GM18505 (cell line): ENCODE measurements around the gene PHETA1.

ENCODE experiments used
- ATAC-seq: cut with Tn5 transposase; IDR thresholded peaks from one replicate; pipeline ENCODE4 v1.9.1; 2021; ENCODE audit not compliant: unreplicated experiment
- POLR2A ChIP-seq: IDR thresholded peaks from 4 replicates; pipeline ENCODE4 v1.6.1; 2011; ENCODE audit warnings: borderline replicate concordance; ENCODE audit not compliant: insufficient read depth, insufficient read length; ENCODE audit errors: extremely low read depth

Gene PHETA1

DNA sequence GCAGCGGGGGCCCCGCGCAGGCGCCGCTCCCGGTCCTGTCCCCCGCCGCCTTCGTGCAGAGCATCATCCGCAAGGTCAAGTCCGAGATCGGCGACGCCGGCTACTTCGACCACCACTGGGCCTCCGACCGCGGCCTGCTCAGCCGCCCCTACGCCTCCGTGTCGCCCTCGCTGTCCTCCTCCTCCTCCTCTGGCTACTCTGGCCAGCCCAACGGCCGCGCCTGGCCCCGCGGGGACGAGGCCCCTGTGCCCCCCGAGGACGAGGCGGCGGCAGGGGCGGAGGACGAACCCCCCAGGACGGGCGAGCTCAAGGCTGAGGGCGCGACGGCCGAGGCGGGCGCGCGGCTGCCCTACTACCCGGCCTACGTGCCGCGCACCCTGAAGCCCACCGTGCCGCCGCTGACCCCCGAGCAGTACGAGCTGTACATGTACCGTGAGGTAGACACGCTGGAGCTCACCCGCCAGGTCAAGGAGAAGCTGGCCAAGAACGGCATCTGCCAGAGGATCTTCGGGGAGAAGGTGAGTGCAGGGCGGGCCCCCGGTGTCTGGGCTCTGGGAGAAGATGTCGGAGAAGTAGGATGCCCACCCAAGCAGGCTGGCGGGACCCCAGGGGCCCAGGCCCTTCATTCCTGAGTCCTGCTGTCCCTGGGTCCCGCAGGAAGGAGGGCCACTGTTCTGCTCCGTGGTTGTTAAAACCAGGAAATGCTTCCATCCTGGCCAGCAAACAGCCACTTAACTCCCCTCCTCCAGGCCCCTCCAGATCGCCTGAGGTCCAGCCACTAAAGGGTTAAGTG, 48.4 kb downstream of the PHETA1 start:
- ATAC-seq: no peak
- TF ChIP-seq POLR2A: no peak

DNA sequence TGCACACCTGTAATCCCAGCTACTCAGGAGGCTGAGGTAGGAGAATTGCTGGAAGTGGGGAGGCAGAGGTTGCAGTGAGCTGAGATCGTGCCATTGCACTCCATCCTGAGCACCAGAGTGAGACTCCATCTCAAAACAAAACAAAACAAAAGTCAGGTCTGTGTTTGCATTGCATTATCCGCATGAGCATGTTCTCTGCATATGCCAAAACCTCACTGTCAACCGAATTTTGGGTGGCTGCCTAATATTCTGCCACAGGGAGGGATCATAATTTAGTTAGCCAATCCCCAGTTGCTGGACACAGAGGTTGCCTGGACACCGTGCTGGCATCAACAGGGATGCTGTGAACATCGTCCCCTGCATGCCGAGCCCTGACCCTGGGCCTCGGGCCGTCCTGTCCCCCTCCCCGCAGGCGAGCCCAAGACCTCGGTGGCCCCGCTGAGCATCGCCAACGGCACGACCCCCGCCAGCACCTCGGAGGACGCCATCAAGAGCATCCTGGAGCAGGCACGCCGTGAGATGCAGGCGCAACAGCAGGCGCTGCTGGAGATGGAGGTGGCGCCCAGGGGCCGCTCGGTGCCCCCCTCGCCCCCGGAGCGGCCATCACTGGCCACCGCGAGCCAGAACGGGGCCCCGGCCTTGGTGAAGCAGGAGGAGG, 49.2 kb downstream of the PHETA1 start:
- no peak for TF ChIP-seq POLR2A
- ATAC-seq: no peak

GRCh38 chr12:111318450-111318849, 50.4 kb downstream of the PHETA1 start:
- TF ChIP-seq POLR2A: no peak
- ATAC-seq: no peak

GRCh38 chr12:111316671-111317070, 52.2 kb downstream of the PHETA1 start:
- no peak for ATAC-seq
- no peak for TF ChIP-seq POLR2A

GRCh38 chr12:111314953-111315539, 53.8 kb downstream of the PHETA1 start:
- TF ChIP-seq POLR2A: no peak
- no peak for ATAC-seq

DNA sequence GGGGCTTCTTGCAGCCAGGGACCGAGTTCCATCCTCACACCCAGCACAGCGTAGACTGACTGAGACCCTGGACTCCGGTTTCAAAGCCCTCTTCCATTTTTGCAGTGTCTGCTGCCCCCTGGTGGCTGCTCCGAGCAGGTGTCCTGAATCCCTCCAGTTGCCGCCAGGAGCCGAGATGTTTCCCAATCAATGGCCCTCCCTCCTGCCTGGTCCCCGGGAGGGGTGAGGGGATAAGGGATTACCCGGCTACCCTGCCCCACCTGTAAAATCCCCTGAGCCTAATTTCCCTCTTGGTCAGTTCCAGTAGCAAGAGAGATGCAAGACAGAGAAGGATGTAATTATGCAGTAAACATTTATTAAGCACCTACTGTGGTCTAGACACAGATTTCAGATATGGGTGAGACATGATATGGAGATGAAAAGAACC, 55.0 kb downstream of the PHETA1 start:
- no peak for TF ChIP-seq POLR2A
- no peak for ATAC-seq

GRCh38 chr12:111312708-111313107, 56.2 kb downstream of the PHETA1 start:
- TF ChIP-seq POLR2A: no peak
- no peak for ATAC-seq

- ATAC-seq: no peak
- TF ChIP-seq POLR2A: no peak
Measured at GRCh38 chr12:111312016-111312415, 56.9 kb downstream of the PHETA1 start.

- ATAC-seq: no peak
- TF ChIP-seq POLR2A: no peak
Measured at GRCh38 chr12:111311011-111311410, 57.9 kb downstream of the PHETA1 start.
